ENCODE measurements around the gene SRL. TPM values are rescaled to one million over a fixed set of nuclear protein-coding genes. Genes with fewer than 3 reads are reported as not detected.

The SRL gene
- total and polyA plus RNA-seq, 2 of the 13 experiments (the other 11 are each of a cell fraction or from before 2014, with no cell fraction given), result 0.05 TPM; not detected in 1

DNA sequence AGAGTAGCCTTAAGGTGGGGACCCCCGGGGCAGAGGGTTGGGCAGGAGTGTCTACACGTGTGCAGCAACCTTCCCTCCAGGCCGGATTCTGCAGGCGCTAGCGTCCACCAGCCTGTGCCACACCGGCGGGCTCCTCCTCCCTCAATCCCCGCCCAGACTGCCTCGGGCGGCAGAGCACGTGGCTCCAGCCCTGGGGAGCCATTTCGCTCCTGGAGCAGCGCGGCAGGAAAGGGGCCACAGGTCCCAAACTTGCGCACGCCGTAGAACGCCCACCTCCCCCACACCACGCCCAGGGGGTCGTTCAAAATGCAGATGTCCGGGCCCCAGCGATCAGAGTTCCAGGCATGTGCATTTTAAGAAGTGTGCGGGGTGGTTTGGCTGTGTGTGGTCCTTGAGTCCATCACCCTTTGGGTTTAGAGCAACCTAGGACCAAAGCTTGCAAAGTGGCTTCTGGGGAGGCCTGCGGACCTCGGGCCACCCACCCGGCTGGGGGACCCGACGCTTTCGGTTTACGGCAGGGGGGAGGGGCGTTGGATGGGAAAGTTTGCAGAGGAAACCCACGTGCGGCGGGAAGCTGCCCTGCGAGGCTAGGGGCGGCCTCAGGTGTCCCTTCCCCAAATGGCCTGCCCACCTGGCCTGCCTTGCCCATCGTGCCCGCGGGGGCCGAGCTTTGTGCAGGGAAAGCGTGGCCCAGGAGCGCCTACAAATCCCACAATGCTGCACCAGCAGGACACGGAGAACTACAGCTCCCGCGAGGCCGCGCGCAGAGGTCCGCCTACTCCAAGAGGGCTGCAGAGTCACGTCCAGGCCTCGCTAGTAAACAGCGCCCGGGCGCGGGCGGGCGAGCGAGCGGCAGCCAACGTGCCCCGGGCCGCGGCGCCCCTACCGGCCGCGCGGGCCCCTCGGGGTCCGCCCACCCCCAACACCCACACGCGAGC is 29.6 kb upstream of the SRL start (continued):
- TF ChIP-seq, protein P1, sequence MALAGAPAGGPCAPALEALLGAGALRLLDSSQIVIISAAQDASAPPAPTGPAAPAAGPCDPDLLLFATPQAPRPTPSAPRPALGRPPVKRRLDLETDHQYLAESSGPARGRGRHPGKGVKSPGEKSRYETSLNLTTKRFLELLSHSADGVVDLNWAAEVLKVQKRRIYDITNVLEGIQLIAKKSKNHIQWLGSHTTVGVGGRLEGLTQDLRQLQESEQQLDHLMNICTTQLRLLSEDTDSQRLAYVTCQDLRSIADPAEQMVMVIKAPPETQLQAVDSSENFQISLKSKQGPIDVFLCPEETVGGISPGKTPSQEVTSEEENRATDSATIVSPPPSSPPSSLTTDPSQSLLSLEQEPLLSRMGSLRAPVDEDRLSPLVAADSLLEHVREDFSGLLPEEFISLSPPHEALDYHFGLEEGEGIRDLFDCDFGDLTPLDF (CRISPR knock-in tag; IDR thresholded peaks at IDR 0.05), result no peak
- peak; percentile 74; the same call in 1 of the 2 replicates for TF ChIP-seq ZFP41 (CRISPR knock-in tag; IDR thresholded peaks at IDR 0.05; ENCODE audit: borderline replicate concordance)
- TF ChIP-seq ZNF564 (CRISPR knock-in tag; IDR thresholded peaks at IDR 0.05), result peak; percentile 80
- 0 out of 2 replicates have a peak, but pooled peaks have one; percentile 64 for TF ChIP-seq BRF2 (CRISPR knock-in tag; IDR thresholded peaks at IDR 0.05)
- TF ChIP-seq POLR2AphosphoS5 (IDR thresholded peaks at IDR 0.05; ENCODE audit: low read depth, low read length), result peak; percentile 62
- peak; percentile 76; the same call in 1 of the 2 replicates for TF ChIP-seq TBX2 (CRISPR knock-in tag; IDR thresholded peaks at IDR 0.05; ENCODE audit: borderline replicate concordance)
- peak; percentile 54 for TF ChIP-seq YEATS2 (CRISPR knock-in tag; IDR thresholded peaks at IDR 0.05; ENCODE audit: borderline replicate concordance)
- TF ChIP-seq ZNF142 (CRISPR knock-in tag; IDR thresholded peaks at IDR 0.05), result peak; percentile 92
- TF ChIP-seq, protein P2, sequence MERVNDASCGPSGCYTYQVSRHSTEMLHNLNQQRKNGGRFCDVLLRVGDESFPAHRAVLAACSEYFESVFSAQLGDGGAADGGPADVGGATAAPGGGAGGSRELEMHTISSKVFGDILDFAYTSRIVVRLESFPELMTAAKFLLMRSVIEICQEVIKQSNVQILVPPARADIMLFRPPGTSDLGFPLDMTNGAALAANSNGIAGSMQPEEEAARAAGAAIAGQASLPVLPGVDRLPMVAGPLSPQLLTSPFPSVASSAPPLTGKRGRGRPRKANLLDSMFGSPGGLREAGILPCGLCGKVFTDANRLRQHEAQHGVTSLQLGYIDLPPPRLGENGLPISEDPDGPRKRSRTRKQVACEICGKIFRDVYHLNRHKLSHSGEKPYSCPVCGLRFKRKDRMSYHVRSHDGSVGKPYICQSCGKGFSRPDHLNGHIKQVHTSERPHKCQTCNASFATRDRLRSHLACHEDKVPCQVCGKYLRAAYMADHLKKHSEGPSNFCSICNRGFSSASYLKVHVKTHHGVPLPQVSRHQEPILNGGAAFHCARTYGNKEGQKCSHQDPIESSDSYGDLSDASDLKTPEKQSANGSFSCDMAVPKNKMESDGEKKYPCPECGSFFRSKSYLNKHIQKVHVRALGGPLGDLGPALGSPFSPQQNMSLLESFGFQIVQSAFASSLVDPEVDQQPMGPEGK (CRISPR knock-in tag; IDR thresholded peaks at IDR 0.05), result peak; percentile 69; the same call in 1 of the 2 replicates
- peak; percentile 72; the same call in 1 of the 2 replicates for TF ChIP-seq ZNF329 (CRISPR knock-in tag; IDR thresholded peaks at IDR 0.05; ENCODE audit: low read depth)
- TF ChIP-seq, protein P3, sequence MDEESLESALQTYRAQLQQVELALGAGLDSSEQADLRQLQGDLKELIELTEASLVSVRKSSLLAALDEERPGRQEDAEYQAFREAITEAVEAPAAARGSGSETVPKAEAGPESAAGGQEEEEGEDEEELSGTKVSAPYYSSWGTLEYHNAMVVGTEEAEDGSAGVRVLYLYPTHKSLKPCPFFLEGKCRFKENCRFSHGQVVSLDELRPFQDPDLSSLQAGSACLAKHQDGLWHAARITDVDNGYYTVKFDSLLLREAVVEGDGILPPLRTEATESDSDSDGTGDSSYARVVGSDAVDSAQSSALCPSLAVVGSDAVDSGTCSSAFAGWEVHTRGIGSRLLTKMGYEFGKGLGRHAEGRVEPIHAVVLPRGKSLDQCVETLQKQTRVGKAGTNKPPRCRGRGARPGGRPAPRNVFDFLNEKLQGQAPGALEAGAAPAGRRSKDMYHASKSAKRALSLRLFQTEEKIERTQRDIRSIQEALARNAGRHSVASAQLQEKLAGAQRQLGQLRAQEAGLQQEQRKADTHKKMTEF (CRISPR knock-in tag; IDR thresholded peaks at IDR 0.05), result peak; percentile 91
- TF ChIP-seq, protein P4, sequence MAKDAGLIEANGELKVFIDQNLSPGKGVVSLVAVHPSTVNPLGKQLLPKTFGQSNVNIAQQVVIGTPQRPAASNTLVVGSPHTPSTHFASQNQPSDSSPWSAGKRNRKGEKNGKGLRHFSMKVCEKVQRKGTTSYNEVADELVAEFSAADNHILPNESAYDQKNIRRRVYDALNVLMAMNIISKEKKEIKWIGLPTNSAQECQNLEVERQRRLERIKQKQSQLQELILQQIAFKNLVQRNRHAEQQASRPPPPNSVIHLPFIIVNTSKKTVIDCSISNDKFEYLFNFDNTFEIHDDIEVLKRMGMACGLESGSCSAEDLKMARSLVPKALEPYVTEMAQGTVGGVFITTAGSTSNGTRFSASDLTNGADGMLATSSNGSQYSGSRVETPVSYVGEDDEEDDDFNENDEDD (CRISPR knock-in tag; IDR thresholded peaks at IDR 0.05; ENCODE audit: borderline replicate concordance), result peak; percentile 97
- peak; percentile 33; the same call in 1 of the 2 replicates for TF ChIP-seq ZNF660 (CRISPR knock-in tag; IDR thresholded peaks at IDR 0.05; ENCODE audit: borderline replicate concordance, low read depth)

All from HepG2 (cell line).